Stimulated activated naive CD8-positive, alpha-beta T cell treated with anti-CD3 and anti-CD28 coated beads, Interleukin-15, Interleukin-2, amounts not matched to agents 100 ng/mL and 50 ng/mL, for 24 hours (primary cell): ENCODE results near the gene GABRR3.

Experiments used
- H3K27ac Mint-ChIP-seq: one replicate; pipeline ENCODE4 v1.8.0; 2021; ENCODE audit warnings: mild to moderate bottlenecking, mixed read lengths
- H3K27me3 Mint-ChIP-seq: one replicate; pipeline ENCODE4 v1.8.0; 2021; ENCODE audit warnings: mixed read lengths
- H3K36me3 Mint-ChIP-seq: one replicate; pipeline ENCODE4 v1.8.0; 2021; ENCODE audit warnings: low read depth, mixed read lengths
- H3K4me1 Mint-ChIP-seq: one replicate; pipeline ENCODE4 v1.8.0; 2021; ENCODE audit warnings: low read depth, mixed read lengths
- H3K4me3 Mint-ChIP-seq: one replicate; pipeline ENCODE4 v1.8.0; 2021; ENCODE audit warnings: mild to moderate bottlenecking, mixed read lengths
- H3K9me3 Mint-ChIP-seq: one replicate; pipeline ENCODE4 v1.8.0; 2021; ENCODE audit warnings: mixed read lengths

Gene GABRR3

GRCh38 chr3:98008855-98009254 is 26.3 kb downstream of the GABRR3 start:
- Mint-ChIP-seq H3K27ac (no peak overlapping the region), H3K4me3 (no peak overlapping the region), H3K27me3 (peaks cover 14% of the 10 kb centered on the region), H3K9me3 (no peaks in the 10 kb centered on the region), H3K36me3 (no peaks in the 10 kb centered on the region), H3K4me1 (peaks cover 4% of the 10 kb centered on the region)

- Mint-ChIP-seq H3K9me3 (no peaks in the 10 kb centered on the region), H3K4me3 (no peak overlapping the region), H3K27ac (no peak overlapping the region)
These were observed 29.7 kb downstream of the GABRR3 start for GRCh38 chr3:98005438-98005837.

GRCh38 chr3:98004721-98005120 is 30.4 kb downstream of the GABRR3 start:
- H3K27me3 Mint-ChIP-seq: peaks cover 9% of the 10 kb centered on the region
- H3K27ac Mint-ChIP-seq: no peak overlapping the region
- H3K36me3 Mint-ChIP-seq: no peaks in the 10 kb centered on the region
- peaks cover 10% of the 10 kb centered on the region for H3K4me1 Mint-ChIP-seq
- no peak overlapping the region for H3K4me3 Mint-ChIP-seq
- H3K9me3 Mint-ChIP-seq: no peaks in the 10 kb centered on the region

More at GRCh38 chr3:98005438-98005837, 29.7 kb downstream of the GABRR3 start:
- Mint-ChIP-seq H3K36me3 (no peaks in the 10 kb centered on the region), H3K27me3 (peaks cover 8% of the 10 kb centered on the region), H3K4me1 (peaks cover 10% of the 10 kb centered on the region)

GRCh38 chr3:98003306-98003969 is 31.7 kb downstream of the GABRR3 start:
- Mint-ChIP-seq H3K27me3 (peaks cover 11% of the 10 kb centered on the region), H3K4me1 (peaks cover 10% of the 10 kb centered on the region), H3K27ac (peak overlapping the region; percentile 5), H3K9me3 (no peaks in the 10 kb centered on the region), H3K4me3 (no peak overlapping the region), H3K36me3 (no peaks in the 10 kb centered on the region)

GRCh38 chr3:98002717-98003116 is 32.4 kb downstream of the GABRR3 start:
- H3K27ac Mint-ChIP-seq: no peak overlapping the region
- H3K9me3 Mint-ChIP-seq: no peaks in the 10 kb centered on the region
- no peak overlapping the region for H3K4me3 Mint-ChIP-seq
- no peaks in the 10 kb centered on the region for H3K36me3 Mint-ChIP-seq
- peaks cover 10% of the 10 kb centered on the region for H3K4me1 Mint-ChIP-seq
- H3K27me3 Mint-ChIP-seq: peaks cover 11% of the 10 kb centered on the region

GRCh38 chr3:97999994-98000393 is 35.1 kb downstream of the GABRR3 start:
- no peak overlapping the region for H3K4me3 Mint-ChIP-seq
- no peak overlapping the region for H3K27ac Mint-ChIP-seq
- H3K9me3 Mint-ChIP-seq: no peaks in the 10 kb centered on the region
- no peaks in the 10 kb centered on the region for H3K36me3 Mint-ChIP-seq
- H3K4me1 Mint-ChIP-seq: peaks cover 10% of the 10 kb centered on the region
- H3K27me3 Mint-ChIP-seq: peaks cover 3% of the 10 kb centered on the region

GRCh38 chr3:97999103-97999502 is 36.0 kb downstream of the GABRR3 start:
- Mint-ChIP-seq H3K4me1 (peaks cover 7% of the 10 kb centered on the region), H3K4me3 (no peak overlapping the region), H3K9me3 (no peaks in the 10 kb centered on the region), H3K27ac (no peak overlapping the region), H3K36me3 (no peaks in the 10 kb centered on the region), H3K27me3 (peaks cover 3% of the 10 kb centered on the region)

- Mint-ChIP-seq H3K4me1 (no peaks in the 10 kb centered on the region), H3K36me3 (no peaks in the 10 kb centered on the region), H3K27me3 (peaks cover 3% of the 10 kb centered on the region), H3K4me3 (no peak overlapping the region), H3K9me3 (no peaks in the 10 kb centered on the region), H3K27ac (no peak overlapping the region)
These were observed 38.1 kb downstream of the GABRR3 start for GRCh38 chr3:97996988-97997387.

GRCh38 chr3:97994328-97994945 is 40.7 kb downstream of the GABRR3 start:
- Mint-ChIP-seq H3K27ac (no peak overlapping the region), H3K9me3 (no peaks in the 10 kb centered on the region), H3K36me3 (no peaks in the 10 kb centered on the region), H3K27me3 (no peaks in the 10 kb centered on the region), H3K4me1 (peaks cover 17% of the 10 kb centered on the region), H3K4me3 (no peak overlapping the region)

GRCh38 chr3:97993526-97993925 is 41.6 kb downstream of the GABRR3 start:
- no peak overlapping the region for H3K4me3 Mint-ChIP-seq
- H3K9me3 Mint-ChIP-seq: peaks cover under 1% of the 10 kb centered on the region
- no peaks in the 10 kb centered on the region for H3K36me3 Mint-ChIP-seq
- no peak overlapping the region for H3K27ac Mint-ChIP-seq
- no peaks in the 10 kb centered on the region for H3K27me3 Mint-ChIP-seq
- H3K4me1 Mint-ChIP-seq: peaks cover 17% of the 10 kb centered on the region

GRCh38 chr3:97992547-97993173 is 42.5 kb downstream of the GABRR3 start:
- Mint-ChIP-seq H3K27ac (no peak overlapping the region), H3K9me3 (peaks cover 4% of the 10 kb centered on the region), H3K4me3 (no peak overlapping the region), H3K27me3 (no peaks in the 10 kb centered on the region), H3K4me1 (peaks cover 17% of the 10 kb centered on the region), H3K36me3 (no peaks in the 10 kb centered on the region)

GRCh38 chr3:97991293-97991682 is 43.8 kb downstream of the GABRR3 start:
- Mint-ChIP-seq H3K4me3 (no peak overlapping the region), H3K9me3 (peaks cover 4% of the 10 kb centered on the region), H3K4me1 (peaks cover 17% of the 10 kb centered on the region), H3K36me3 (no peaks in the 10 kb centered on the region), H3K27ac (no peak overlapping the region), H3K27me3 (no peaks in the 10 kb centered on the region)

- Mint-ChIP-seq H3K9me3 (peaks cover 4% of the 10 kb centered on the region), H3K27me3 (no peaks in the 10 kb centered on the region), H3K27ac (peak overlapping the region; percentile 21), H3K36me3 (no peaks in the 10 kb centered on the region), H3K4me1 (peaks cover 17% of the 10 kb centered on the region), H3K4me3 (no peak overlapping the region)
These were observed 44.4 kb downstream of the GABRR3 start for GRCh38 chr3:97990624-97991292.

GRCh38 chr3:97988784-97989568 is 46.1 kb downstream of the GABRR3 start:
- Mint-ChIP-seq H3K27me3 (peaks cover 6% of the 10 kb centered on the region), H3K9me3 (peaks cover 4% of the 10 kb centered on the region), H3K36me3 (no peaks in the 10 kb centered on the region), H3K27ac (no peak overlapping the region), H3K4me1 (peaks cover 17% of the 10 kb centered on the region), H3K4me3 (no peak overlapping the region)
